SK-N-SH (cell line): ENCODE measurements around the gene EFCAB6. TPM values are rescaled to one million over a fixed set of nuclear protein-coding genes. Genes with fewer than 3 reads are reported as not detected.

Source experiments
- CTCF ChIA-PET: fragments of 300-600, 350-600 bp; formaldehyde crosslinking; extraction: SDS; loops from one replicate; lab custom pipeline; 2021; lab: Yijun Ruan, JAX
- POLR2A ChIA-PET: fragments of 350-600 bp; sonication (Branson Sonifier 250); formaldehyde crosslinking; extraction: SDS; loops from one replicate; lab custom pipeline; 2020; ENCODE audit warnings: antibody characterized with exemption, inconsistent platforms; lab: Yijun Ruan, JAX
- DNase-seq: peaks from one replicate; pipeline ENCODE4 v3.0.0; 2012
- H2AFZ ChIP-seq: fragments of 200-600 bp; sonication (generic); 2 replicates; pipeline ENCODE4 v1.8.1; 2016; ENCODE audit warnings: antibody characterized with exemption, mild to moderate bottlenecking, low read depth
- H3F3A ChIP-seq: fragments of 200-600 bp; sonication (generic); replicated peaks from 2 replicates; pipeline ENCODE3; 2016; ENCODE audit warnings: antibody characterized with exemption, mild to moderate bottlenecking; ENCODE audit not compliant: insufficient read depth
- H3K27ac ChIP-seq, 2 experiments: fragments of 200-500 bp in 1 of 2; fragments of 200-600 bp in 1 of 2; sonication (Bioruptor generic) in 1 of 2; sonication (generic), shearing (Covaris generic) in 1 of 2; 2 replicates each; pipeline versions ENCODE4 v1.5.1 to v1.6.1; 2014 to 2016; ENCODE audit warnings: low read depth in 2 of 2, inconsistent platforms in 1 of 2, low read length in 1 of 2, mild to moderate bottlenecking in 1 of 2, mixed read lengths in 1 of 2
- H3K27me3 ChIP-seq: fragments of 200-600 bp; sonication (generic), shearing (Covaris generic); 2 replicates; pipeline ENCODE4 v1.6.1; 2016; ENCODE audit warnings: mixed run types; ENCODE audit not compliant: insufficient read depth
- H3K36me3 ChIP-seq, 2 experiments: fragments of 200-500 bp in 1 of 2; fragments of 200-600 bp in 1 of 2; sonication (Bioruptor generic) in 1 of 2; sonication (generic) in 1 of 2; replicated peaks in 1 of 2; 2 replicates each; pipeline versions ENCODE3 to v1.5.1; 2014 to 2016; ENCODE audit warnings: low read length in 1 of 2, mild to moderate bottlenecking in 1 of 2; ENCODE audit not compliant: insufficient read depth in 2 of 2, control insufficient read depth in 1 of 2
- H3K4me1 ChIP-seq, 2 experiments: fragments of 200-500 bp in 1 of 2; fragments of 200-600 bp in 1 of 2; sonication (Bioruptor generic) in 1 of 2; sonication (generic), shearing (Covaris generic) in 1 of 2; 2 replicates each; pipeline versions ENCODE4 v1.5.1 to v1.6.1; 2014 to 2016; ENCODE audit warnings: low read depth in 1 of 2, low read length in 1 of 2, mixed run types in 1 of 2; ENCODE audit not compliant: insufficient read depth in 2 of 2, control insufficient read depth in 1 of 2
- H3K4me2 ChIP-seq: fragments of 200-600 bp; sonication (generic), shearing (Covaris generic); 2 replicates; pipeline ENCODE4 v1.6.1; 2017; ENCODE audit warnings: mixed run types
- H3K4me3 ChIP-seq, 2 experiments: fragments of 200-500 bp in 1 of 2; fragments of 200-600 bp in 1 of 2; sonication (Bioruptor generic) in 1 of 2; sonication (generic), shearing (Covaris generic) in 1 of 2; 2 replicates each; pipeline versions ENCODE4 v1.5.1 to v1.8.1; 2014 to 2016; ENCODE audit warnings: low read depth in 2 of 2, inconsistent platforms in 1 of 2, low read length in 1 of 2, mild to moderate bottlenecking in 1 of 2, mixed read lengths in 1 of 2, moderate library complexity in 1 of 2
- H3K79me2 ChIP-seq: fragments of 200-600 bp; sonication (generic); 2 replicates; pipeline ENCODE4 v1.8.1; 2017; ENCODE audit warnings: mild to moderate bottlenecking; ENCODE audit not compliant: insufficient read depth
- H3K9ac ChIP-seq: fragments of 200-600 bp; sonication (generic); 2 replicates; pipeline ENCODE4 v1.6.1; 2017; ENCODE audit warnings: mixed run types
- H3K9me2 ChIP-seq: fragments of 200-600 bp; sonication (generic); 2 replicates; pipeline ENCODE4 v1.6.1; 2017; ENCODE audit warnings: mixed run types
- H3K9me3 ChIP-seq: fragments of 200-600 bp; sonication (generic); 2 replicates; pipeline ENCODE4 v1.6.1; 2017; ENCODE audit warnings: mixed run types, mild to moderate bottlenecking, moderate library complexity
- H4K20me1 ChIP-seq: fragments of 200-600 bp; sonication (generic); 2 replicates; pipeline ENCODE4 v1.6.1; 2017; ENCODE audit warnings: mild to moderate bottlenecking, mixed run types; ENCODE audit not compliant: insufficient read depth
- CHD2 ChIP-seq: fragments of 150-350 bp; IDR thresholded peaks from 2 replicates; pipeline ENCODE4 v1.6.1; 2018; ENCODE audit warnings: low read length; ENCODE audit not compliant: partially characterized antibody
- FOSL2 ChIP-seq: IDR thresholded peaks from 2 replicates; pipeline ENCODE4 v1.4.0; 2012; ENCODE audit warnings: low read depth, mild to moderate bottlenecking, moderate library complexity, borderline replicate concordance
- FOXJ3 ChIP-seq: sonication (generic); formaldehyde crosslinking; IDR thresholded peaks from 2 replicates; pipeline ENCODE4 v1.5.1; 2020; ENCODE audit warnings: mild to moderate bottlenecking, missing genetic modification reagents
- FOXM1 ChIP-seq: IDR thresholded peaks from 2 replicates; pipeline ENCODE4 v1.4.0; 2012; ENCODE audit warnings: low read depth, mild to moderate bottlenecking
- GABPA ChIP-seq: IDR thresholded peaks from 2 replicates; pipeline ENCODE4 v1.4.0; 2012; ENCODE audit warnings: low read depth, mild to moderate bottlenecking
- MEF2A ChIP-seq: IDR thresholded peaks from 2 replicates; pipeline ENCODE4 v1.4.0; 2012; ENCODE audit warnings: low read depth, borderline replicate concordance
- POLR2AphosphoS5 ChIP-seq: IDR thresholded peaks from 2 replicates; pipeline ENCODE4 v1.6.1; 2012; ENCODE audit warnings: low read depth, low read length
- RCOR1 ChIP-seq: fragments of 150-350 bp; IDR thresholded peaks from 2 replicates; pipeline ENCODE4 v1.6.1; 2017; ENCODE audit warnings: antibody characterized with exemption, low read length
- SMC3 ChIP-seq: IDR thresholded peaks from 2 replicates; pipeline ENCODE4 v1.6.1; 2012; ENCODE audit warnings: low read depth, low read length, improper control_type of control experiment
- TAF1 ChIP-seq: IDR thresholded peaks from 2 replicates; pipeline ENCODE4 v1.6.1; 2012; ENCODE audit warnings: low read depth, mild to moderate bottlenecking, low read length, moderate library complexity, borderline replicate concordance
- TCF12 ChIP-seq: IDR thresholded peaks from 2 replicates; pipeline ENCODE4 v1.4.0; 2012
- USF1 ChIP-seq: IDR thresholded peaks from 2 replicates; pipeline ENCODE4 v1.4.0; 2012; ENCODE audit warnings: low read depth, borderline replicate concordance
- YY1 ChIP-seq: IDR thresholded peaks from 2 replicates; pipeline ENCODE4 v1.4.0; 2012; ENCODE audit warnings: low read depth, mild to moderate bottlenecking
- ZBTB33 ChIP-seq: IDR thresholded peaks from 2 replicates; pipeline ENCODE4 v1.4.0; 2012; ENCODE audit warnings: low read depth, borderline replicate concordance
- WGBS: methylation state at CpG from one replicate; pipeline ENCODE4 v1.1.6; 2017; ENCODE audit warnings: low lambda C conversion rate; 5-methylcytosine and 5-hydroxymethylcytosine counted together
- polyA plus RNA-seq, 3 experiments: library from polyadenylated mRNA; depleted of rRNA; stranded (reverse); fragments of >200 nt; gene quantifications; 2 replicates each; pipeline ENCODE4 v1.2.3, GENCODE V29; 2012

The EFCAB6 gene
- polyA plus RNA-seq, 1 of the 3 experiments (the other 2 are of a cell fraction), result 0.46 TPM

- Histone ChIP-seq H3K9ac (no peak overlapping the region), H3K4me1 (no peaks in the 10 kb centered on the region), H3K9me2 (no peaks in the 10 kb centered on the region), H4K20me1 (no peaks in the 10 kb centered on the region), H3F3A (no peaks in the 10 kb centered on the region), H3K36me3 (no peaks in the 10 kb centered on the region), H2AFZ (no peak overlapping the region), H3K4me3 (no peak overlapping the region), H3K4me2 (no peak overlapping the region), H3K79me2 (no peaks in the 10 kb centered on the region), H3K27ac (no peak overlapping the region), H3K27me3 (no peaks in the 10 kb centered on the region), H3K9me3 (no peaks in the 10 kb centered on the region)
- ChIA-PET CTCF (no interaction called here), POLR2A (no interaction called here)
- 40% methylated on average over 4 of the region's 16 CpGs for WGBS
- DNase-seq, result no peak
- TF ChIP-seq FOXM1 (no peak), GABPA (no peak), POLR2AphosphoS5 (no peak), MEF2A (no peak), USF1 (no peak), RCOR1 (no peak)
Measured at GRCh38 chr22:43511276-43511910, 300.7 kb downstream of the EFCAB6 start.

DNA sequence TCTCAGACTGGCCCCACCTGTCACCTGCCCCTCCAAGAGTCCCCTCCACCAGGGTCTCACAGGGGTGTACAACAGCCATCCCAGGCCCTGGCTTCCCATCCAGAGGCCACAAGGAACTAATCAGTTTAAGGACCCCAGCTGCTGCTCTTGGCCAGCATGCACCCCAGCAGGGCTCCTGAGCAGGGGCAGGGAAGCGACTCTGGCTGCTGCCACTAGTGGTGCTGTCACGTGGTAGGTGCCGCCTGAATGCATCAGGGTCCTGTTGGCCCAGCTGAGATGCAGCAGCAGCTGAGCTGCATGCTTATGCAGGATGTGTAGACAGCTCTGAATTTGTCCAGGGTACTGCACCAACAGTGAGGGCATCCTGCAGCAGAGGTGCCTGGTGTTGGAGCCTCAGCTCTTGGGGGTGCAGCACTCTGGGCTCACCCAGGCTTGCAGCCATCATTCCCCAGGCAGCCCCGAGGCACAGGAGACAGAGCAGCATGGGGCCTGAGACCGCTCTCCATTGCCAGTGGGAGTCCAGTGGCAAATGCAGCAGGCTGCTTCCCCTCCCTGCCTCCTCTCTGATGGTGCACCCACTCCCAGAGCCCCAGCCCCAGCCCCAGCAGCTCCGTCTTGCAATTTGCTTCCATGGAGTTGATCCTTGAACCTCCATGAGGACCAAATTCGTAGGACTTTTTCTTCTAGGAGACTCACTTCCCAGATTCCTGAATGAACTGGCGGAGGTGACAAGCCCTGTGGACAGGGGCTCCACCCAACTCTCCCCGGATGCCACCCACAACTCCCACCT is 301.6 kb downstream of the EFCAB6 start:
- Histone ChIP-seq H3F3A (no peaks in the 10 kb centered on the region), H3K27me3 (no peaks in the 10 kb centered on the region), H3K9me2 (no peaks in the 10 kb centered on the region), H3K4me1 (no peaks in the 10 kb centered on the region), H3K4me3 (no peak overlapping the region), H2AFZ (no peak overlapping the region), H3K9me3 (no peaks in the 10 kb centered on the region), H3K27ac (no peak overlapping the region), H4K20me1 (no peaks in the 10 kb centered on the region), H3K36me3 (no peaks in the 10 kb centered on the region), H3K4me2 (no peak overlapping the region), H3K79me2 (no peaks in the 10 kb centered on the region), H3K9ac (no peak overlapping the region)
- ChIA-PET POLR2A (no interaction called here), CTCF (no interaction called here)
- WGBS, result 0% methylated on average over 1 of the region's 9 CpGs
- no peak for TF ChIP-seq TCF12
- no peak for TF ChIP-seq FOXJ3 (CRISPR knock-in tag)
- TF ChIP-seq TAF1, result no peak
- no peak for TF ChIP-seq SMC3
- no peak for TF ChIP-seq YY1
- no peak for TF ChIP-seq POLR2AphosphoS5
- no peak for DNase-seq

- no peaks in the 10 kb centered on the region for H4K20me1 ChIP-seq
- H3K9me3 ChIP-seq, result no peaks in the 10 kb centered on the region
- ChIA-PET POLR2A (no interaction called here), CTCF (no interaction called here)
- H3K79me2 ChIP-seq, result no peaks in the 10 kb centered on the region
- no peak for DNase-seq
- no peaks in the 10 kb centered on the region for H3K9me2 ChIP-seq
- H3K9ac ChIP-seq, result no peak overlapping the region
- H3K4me1 ChIP-seq, result no peaks in the 10 kb centered on the region
- 14% methylated on average over 2 of the region's 2 CpGs for WGBS
- H3K27ac ChIP-seq, result no peak overlapping the region
- no peaks in the 10 kb centered on the region for H3F3A ChIP-seq
- H3K4me2 ChIP-seq, result no peak overlapping the region
- H3K27me3 ChIP-seq, result no peaks in the 10 kb centered on the region
- no peaks in the 10 kb centered on the region for H3K36me3 ChIP-seq
- no peak overlapping the region for H3K4me3 ChIP-seq
- no peak overlapping the region for H2AFZ ChIP-seq
- TF ChIP-seq CHD2 (no peak), FOSL2 (no peak), RCOR1 (no peak), USF1 (no peak), FOXJ3 (CRISPR knock-in tag) (no peak), ZBTB33 (no peak)
Measured at GRCh38 chr22:43509337-43509736, 302.8 kb downstream of the EFCAB6 start.
